Smooth muscle cell of the umbilical artery (primary cell): ENCODE data around the gene STEAP1B. TPM values are rescaled to one million over a fixed set of nuclear protein-coding genes. Genes with fewer than 3 reads are reported as not detected.

Experiments
- total RNA-seq: library from RNA; depleted of rRNA; stranded (reverse); fragments of >200 nt; gene quantifications from 2 replicates; pipeline ENCODE4 v1.2.3, GENCODE V29; 2014

Gene STEAP1B
- total RNA-seq = 1.5 and 11.4 TPM in 2 replicates

DNA sequence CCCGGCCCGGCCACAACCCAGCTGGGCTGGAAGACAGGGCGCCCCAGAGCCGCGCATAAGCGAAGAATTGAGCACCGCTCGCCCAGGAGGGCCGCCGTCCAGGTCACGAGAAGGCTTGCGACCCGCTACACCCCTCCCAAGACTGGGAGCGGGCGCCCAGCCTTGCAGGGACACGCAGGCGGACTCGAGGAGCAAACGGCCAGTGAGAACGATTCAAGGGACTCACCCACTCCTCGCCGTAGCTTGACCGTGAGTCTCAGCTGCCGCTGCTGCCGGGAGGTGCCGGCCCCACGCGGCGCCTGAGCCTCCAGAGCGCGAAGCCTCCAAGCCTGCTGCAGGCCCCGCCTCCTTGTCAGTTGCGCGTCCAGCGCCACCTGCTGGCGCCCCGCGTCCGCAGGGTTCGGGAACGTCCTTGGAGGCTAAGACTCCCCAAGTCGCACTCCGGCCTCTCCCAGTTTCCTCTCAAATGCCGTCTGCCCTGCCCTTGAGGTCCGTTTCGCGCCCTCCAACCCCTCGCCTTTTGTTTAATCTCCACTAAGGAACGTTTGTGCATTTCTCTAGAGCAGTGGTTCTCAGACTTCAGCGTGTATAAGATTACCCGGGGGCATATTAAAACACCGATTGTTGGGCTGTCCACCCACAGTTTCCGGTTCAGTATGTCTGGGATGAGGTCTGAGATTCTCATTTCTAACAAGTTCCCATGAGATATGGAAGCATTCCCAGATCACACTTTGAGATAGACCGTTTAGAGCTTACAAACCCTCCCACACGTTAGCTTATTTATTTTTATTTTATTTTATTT is at the start of gene STEAP1B:
Gene STEAP1B (minus strand): TSS at position 301 of the 802 bp plus-strand sequence. CDS start 5,333 bp downstream, outside the sequence.

Other genes starting within 250 kb of the STEAP1B start
- gene RAPGEF5, start 143.0 kb downstream of the STEAP1B start, total RNA-seq = 1.5 and 1.6 TPM in 2 replicates
- 23.2 and 56.5 TPM in 2 replicates for gene IL6, start 227.0 kb upstream of the STEAP1B start, total RNA-seq